Chondrocyte (in vitro differentiated cells): ENCODE results near the gene ZNF358. TPM values are rescaled to one million over a fixed set of nuclear protein-coding genes. Genes with fewer than 3 reads are reported as not detected.
A peak's percentile ranks its signal among the peaks of the same experiment; 100 is the strongest.

Experiments
- DNase-seq: peaks from one replicate; pipeline ENCODE4 v3.0.0; 2021; ENCODE audit warnings: mixed read lengths, low spot score
- H3K27ac Mint-ChIP-seq: one replicate; pipeline ENCODE4 v1.8.0; 2021; ENCODE audit warnings: mild to moderate bottlenecking, moderate library complexity, mixed read lengths; ENCODE audit not compliant: unreplicated experiment
- H3K27me3 Mint-ChIP-seq: 2 replicates; pipeline ENCODE4 v1.8.0; 2021; ENCODE audit warnings: low read depth, mixed read lengths
- H3K36me3 Mint-ChIP-seq: 2 replicates; pipeline ENCODE4 v1.8.0; 2021; ENCODE audit warnings: low read depth, mixed read lengths
- H3K4me1 Mint-ChIP-seq: 2 replicates; pipeline ENCODE4 v1.8.0; 2021; ENCODE audit warnings: low read depth, mild to moderate bottlenecking, mixed read lengths
- H3K4me3 Mint-ChIP-seq: one replicate; pipeline ENCODE4 v1.8.0; 2021; ENCODE audit warnings: mild to moderate bottlenecking, moderate library complexity, mixed read lengths; ENCODE audit not compliant: unreplicated experiment
- H3K9me3 Mint-ChIP-seq: 2 replicates; pipeline ENCODE4 v1.8.0; 2021; ENCODE audit warnings: low read depth, mixed read lengths
- CTCF ChIP-seq: fragments of 200-600 bp; sonication (generic); IDR thresholded peaks from 2 replicates; pipeline ENCODE4 v1.5.0; 2021; ENCODE audit warnings: antibody characterized with exemption, mild to moderate bottlenecking, moderate library complexity
- total RNA-seq: library from RNA; stranded (reverse); gene quantifications from 3 replicates; pipeline ENCODE4 v1.2.1, GENCODE V29; 2021

The ZNF358 gene
- total RNA-seq, 1 donor from 2014 or later, result 78.9 TPM

DNA sequence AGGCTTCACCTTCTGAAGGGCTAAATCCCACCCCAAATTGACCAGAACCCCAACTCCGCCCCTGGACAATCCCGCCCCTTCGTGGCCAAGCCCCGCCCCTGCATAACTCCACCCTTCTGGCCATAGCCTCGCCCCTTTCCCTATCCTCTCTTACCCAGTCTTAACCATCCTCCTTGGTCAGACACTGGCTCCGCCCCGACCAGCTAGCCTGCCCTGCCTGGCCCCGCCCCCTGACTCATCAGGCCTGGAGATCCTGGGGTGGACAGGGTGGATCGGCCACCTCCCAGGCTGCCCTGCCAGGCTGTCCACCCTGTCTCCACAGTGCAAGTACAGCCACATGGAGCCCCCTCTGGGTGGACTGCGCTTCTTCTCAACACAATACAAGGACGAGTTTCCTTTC, 8.0 kb upstream of the ZNF358 start:
- Mint-ChIP-seq H3K36me3 (no peaks in the 10 kb centered on the region), H3K4me1 (peaks cover 4% of the 10 kb centered on the region), H3K9me3 (no peaks in the 10 kb centered on the region), H3K27me3 (no peaks in the 10 kb centered on the region), H3K27ac (no peak overlapping the region), H3K4me3 (no peak overlapping the region)
- TF ChIP-seq CTCF, result no peak
- DNase-seq, result no peak

DNA sequence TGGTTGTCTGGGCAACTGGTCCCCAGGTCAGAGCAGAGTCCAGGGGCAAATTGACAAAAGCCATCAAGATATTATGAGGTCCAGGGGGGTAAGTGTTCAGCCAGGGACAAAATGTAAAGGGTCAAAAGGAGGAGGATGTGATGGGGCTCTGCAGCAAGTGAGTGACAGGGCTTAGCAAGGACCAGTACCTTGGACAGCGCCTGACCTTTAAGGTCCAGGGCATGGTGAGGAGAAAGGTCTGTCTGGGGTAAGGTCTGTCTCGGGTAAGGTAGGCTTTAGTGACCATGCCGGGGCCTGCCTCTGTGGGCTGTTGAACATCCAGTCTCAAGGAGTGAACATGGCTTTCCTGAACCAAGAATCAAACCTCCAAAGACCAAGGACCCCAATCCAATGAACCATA, 6.3 kb upstream of the ZNF358 start:
- no peak for DNase-seq
- Mint-ChIP-seq H3K9me3 (no peaks in the 10 kb centered on the region), H3K4me1 (peaks cover 4% of the 10 kb centered on the region), H3K4me3 (no peak overlapping the region), H3K36me3 (no peaks in the 10 kb centered on the region), H3K27ac (no peak overlapping the region), H3K27me3 (no peaks in the 10 kb centered on the region)
- no peak for TF ChIP-seq CTCF

DNA sequence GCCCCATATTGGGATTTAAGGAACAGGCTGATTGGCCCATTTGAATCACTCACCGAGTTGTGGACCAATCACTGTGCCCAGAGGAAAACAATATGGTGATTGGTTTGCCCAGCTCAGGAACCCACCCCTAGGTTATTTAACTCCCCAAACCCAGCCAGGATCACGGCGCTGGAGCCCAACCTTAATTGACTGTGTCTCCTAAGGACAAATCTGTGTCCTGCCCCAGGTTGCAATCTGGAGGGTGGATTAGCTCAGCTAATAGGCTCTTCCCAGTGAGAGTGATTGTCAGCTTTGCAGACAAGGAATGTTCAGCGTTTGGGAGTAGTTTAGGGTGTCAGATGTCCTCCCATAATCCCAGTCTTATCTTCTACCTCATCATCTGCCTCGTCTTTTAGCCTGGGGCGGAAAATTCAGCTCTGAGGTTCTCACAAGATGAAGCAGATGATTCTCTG, 3.5 kb upstream of the ZNF358 start:
- Mint-ChIP-seq H3K27ac (no peak overlapping the region), H3K27me3 (no peaks in the 10 kb centered on the region), H3K9me3 (no peaks in the 10 kb centered on the region), H3K36me3 (no peaks in the 10 kb centered on the region), H3K4me1 (peaks cover 23% of the 10 kb centered on the region), H3K4me3 (no peak overlapping the region)
- no peak for TF ChIP-seq CTCF
- DNase-seq, result no peak

DNA sequence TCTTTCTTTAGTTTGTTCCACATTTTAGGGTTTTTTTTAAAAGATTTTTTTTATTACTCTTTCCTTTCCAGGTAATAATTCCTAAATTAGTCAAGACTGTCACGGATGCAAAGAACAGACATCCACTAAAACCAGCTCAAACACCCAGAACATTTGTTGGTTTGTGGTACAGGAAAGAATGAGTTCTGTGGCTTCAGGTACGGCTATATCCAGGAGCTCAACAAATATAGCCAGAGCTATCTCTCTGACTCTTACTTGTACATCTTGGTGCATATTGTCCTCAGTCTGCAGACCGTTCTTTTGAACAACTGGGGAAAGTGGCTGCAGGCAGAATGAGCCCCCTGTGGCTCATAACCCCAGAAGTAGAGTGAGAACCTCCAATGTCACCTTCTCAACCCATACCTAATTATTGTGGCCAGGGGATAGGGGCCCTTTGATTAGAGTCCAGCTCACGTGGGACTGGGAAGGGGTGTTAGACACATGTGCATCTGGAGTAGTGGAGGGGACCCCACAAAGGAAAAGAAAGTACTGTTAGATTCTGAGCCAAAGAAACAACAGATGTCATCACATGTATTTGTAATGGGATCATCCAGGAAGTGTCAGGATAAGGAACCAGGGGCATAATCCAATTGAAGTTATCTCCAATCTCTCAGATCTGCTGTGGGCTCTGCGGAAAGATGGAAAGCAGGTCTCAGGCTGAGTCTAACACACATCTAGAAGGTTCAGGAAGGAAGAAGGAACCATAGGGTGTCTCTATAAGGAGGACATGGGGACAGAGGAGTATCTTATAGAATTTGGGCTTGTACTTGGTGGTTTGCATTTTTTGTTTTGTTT, 1.9 kb upstream of the ZNF358 start:
- Mint-ChIP-seq H3K27me3 (no peaks in the 10 kb centered on the region), H3K4me1 (peaks cover 22% of the 10 kb centered on the region), H3K4me3 (no peak overlapping the region), H3K36me3 (no peaks in the 10 kb centered on the region), H3K27ac (no peak overlapping the region), H3K9me3 (no peaks in the 10 kb centered on the region)
- no peak for TF ChIP-seq CTCF
- DNase-seq, result no peak

DNA sequence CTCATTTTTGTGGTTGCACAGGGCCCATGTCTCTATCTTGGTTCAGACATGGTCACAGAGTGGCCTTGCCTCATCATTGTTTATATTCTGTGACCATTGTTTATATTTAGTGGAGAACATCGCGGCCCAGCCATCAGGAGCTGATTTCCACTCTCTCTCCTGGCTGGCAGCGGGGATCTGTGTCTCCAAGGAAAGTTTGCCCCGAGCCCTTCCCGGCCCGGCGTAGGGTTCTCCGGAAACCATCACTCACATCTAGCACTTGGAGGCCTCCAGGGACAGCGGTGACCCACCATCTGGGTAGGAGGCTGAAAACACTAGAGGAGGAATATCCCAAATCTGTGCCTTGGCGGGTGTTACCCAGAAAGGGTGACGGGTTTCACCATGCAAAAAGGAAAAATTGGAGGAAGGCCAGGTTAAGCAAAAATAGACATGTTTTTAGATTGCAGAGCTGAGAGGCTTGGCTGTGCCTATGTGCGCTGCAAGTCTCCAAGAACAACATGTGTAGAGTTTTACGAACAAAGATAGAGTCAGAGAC, 726 bp upstream of the ZNF358 start:
- Mint-ChIP-seq H3K4me3 (peak overlapping the region; percentile 76), H3K27me3 (no peaks in the 10 kb centered on the region), H3K36me3 (no peaks in the 10 kb centered on the region), H3K4me1 (peaks cover 22% of the 10 kb centered on the region), H3K9me3 (no peaks in the 10 kb centered on the region), H3K27ac (peak overlapping the region; percentile 94)
- no peak for TF ChIP-seq CTCF
- DNase-seq, result no peak
